ENCODE measurements around the gene ATP8A1. TPM values are rescaled to one million over a fixed set of nuclear protein-coding genes. Genes with fewer than 3 reads are reported as not detected.

Gene ATP8A1
- total RNA-seq, 1 donor from 2014 or later: 13.7 TPM

DNA sequence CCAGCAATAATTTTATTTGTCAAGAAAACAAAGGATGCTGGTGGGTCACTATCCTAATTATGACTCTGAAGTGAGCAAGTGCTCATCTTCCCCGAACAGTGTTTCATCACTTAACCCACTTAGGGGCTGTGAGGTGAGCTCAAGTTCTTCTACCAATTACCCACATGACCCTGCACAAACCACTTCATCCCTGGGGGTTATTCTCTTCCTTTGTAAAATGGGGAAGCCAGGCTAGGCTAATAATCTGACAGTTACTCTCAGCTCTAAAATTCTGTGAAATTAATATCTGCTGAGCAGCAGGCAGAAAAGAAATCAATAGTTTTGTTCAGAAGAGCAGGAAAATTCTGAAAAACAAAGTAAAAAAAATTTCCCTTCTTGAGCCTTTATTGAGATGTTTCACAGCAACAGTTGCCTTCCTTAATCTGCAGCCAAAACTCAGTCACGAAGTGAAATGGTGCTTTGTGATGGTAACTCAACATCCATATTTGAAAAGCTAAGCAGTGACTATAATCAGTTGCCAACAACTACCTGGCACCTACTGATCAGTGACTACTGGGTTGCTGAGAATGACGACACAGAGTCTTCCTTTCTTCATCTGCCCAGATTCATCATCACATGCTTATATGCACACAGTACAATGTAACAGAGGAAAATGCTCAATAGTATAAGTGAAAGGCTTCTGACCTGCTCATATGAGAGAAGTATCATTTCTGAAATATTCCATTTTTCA lies 24.1 kb downstream of the ATP8A1 start:
- no peak for DNase-seq (ENCODE audit: low spot score, unreplicated experiment)
- Mint-ChIP-seq H3K4me1 (ENCODE audit: low read depth) (no peaks in the 10 kb centered on the region), H3K9me3 (ENCODE audit: low read depth) (no peaks in the 10 kb centered on the region), H3K4me3 (ENCODE audit: low read depth) (no peak overlapping the region), H3K27me3 (peaks cover 3% of the 10 kb centered on the region), H3K36me3 (ENCODE audit: insufficient read depth) (no peaks in the 10 kb centered on the region), H3K27ac (no peak overlapping the region)
- no peak for TF ChIP-seq CTCF (IDR thresholded peaks at IDR 0.05; ENCODE audit: unreplicated experiment)

DNA sequence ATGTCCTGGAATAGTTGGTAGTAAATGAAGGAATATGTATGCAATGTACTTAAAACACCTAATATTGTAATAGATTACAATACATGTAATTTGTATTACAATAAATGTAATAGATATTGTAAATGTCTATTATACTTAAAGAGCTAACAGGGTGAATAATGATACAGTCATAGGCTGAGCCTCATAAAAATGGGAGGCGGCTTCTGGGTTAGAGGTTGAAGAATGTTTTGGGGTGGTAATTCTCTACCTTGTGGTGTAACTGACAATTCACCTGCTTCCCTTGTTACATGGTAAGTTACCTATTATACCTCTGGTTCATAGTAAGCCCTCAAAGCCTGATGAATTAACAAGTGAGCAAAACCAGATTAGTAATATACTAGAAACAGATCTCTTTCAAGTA lies 26.0 kb downstream of the ATP8A1 start:
- no peak overlapping the region for H3K27ac Mint-ChIP-seq
- no peak for DNase-seq (ENCODE audit: low spot score, unreplicated experiment)
- no peaks in the 10 kb centered on the region for H3K27me3 Mint-ChIP-seq
- no peaks in the 10 kb centered on the region for H3K4me1 Mint-ChIP-seq (ENCODE audit: low read depth)
- no peaks in the 10 kb centered on the region for H3K36me3 Mint-ChIP-seq (ENCODE audit: insufficient read depth)
- TF ChIP-seq CTCF (IDR thresholded peaks at IDR 0.05; ENCODE audit: unreplicated experiment): no peak
- H3K9me3 Mint-ChIP-seq (ENCODE audit: low read depth): no peaks in the 10 kb centered on the region
- H3K4me3 Mint-ChIP-seq (ENCODE audit: low read depth): no peak overlapping the region

DNA sequence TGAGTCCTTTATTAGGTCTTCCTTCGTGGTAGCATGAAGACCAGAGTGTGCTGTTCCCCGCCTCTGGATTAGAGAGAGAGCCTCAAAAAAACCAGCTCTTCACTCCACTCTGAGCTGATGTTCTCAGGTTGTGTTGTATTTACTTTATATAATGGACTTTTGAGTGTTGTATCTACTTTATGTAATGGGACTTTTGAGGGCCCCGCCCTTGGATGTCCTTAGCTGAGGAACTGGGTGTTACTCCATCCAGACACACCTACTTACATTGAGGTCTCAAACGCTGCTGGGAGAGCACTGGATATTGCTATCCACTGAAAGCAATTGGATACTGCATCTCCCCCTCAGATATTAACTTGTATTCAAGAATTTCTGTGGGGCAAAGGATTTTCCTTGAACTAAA lies 28.2 kb downstream of the ATP8A1 start:
- no peak overlapping the region for H3K27ac Mint-ChIP-seq
- no peaks in the 10 kb centered on the region for H3K36me3 Mint-ChIP-seq (ENCODE audit: insufficient read depth)
- H3K9me3 Mint-ChIP-seq (ENCODE audit: low read depth): no peaks in the 10 kb centered on the region
- no peak overlapping the region for H3K4me3 Mint-ChIP-seq (ENCODE audit: low read depth)
- no peaks in the 10 kb centered on the region for H3K27me3 Mint-ChIP-seq
- no peaks in the 10 kb centered on the region for H3K4me1 Mint-ChIP-seq (ENCODE audit: low read depth)
- DNase-seq (ENCODE audit: low spot score, unreplicated experiment): no peak
- no peak for TF ChIP-seq CTCF (IDR thresholded peaks at IDR 0.05; ENCODE audit: unreplicated experiment)

DNA sequence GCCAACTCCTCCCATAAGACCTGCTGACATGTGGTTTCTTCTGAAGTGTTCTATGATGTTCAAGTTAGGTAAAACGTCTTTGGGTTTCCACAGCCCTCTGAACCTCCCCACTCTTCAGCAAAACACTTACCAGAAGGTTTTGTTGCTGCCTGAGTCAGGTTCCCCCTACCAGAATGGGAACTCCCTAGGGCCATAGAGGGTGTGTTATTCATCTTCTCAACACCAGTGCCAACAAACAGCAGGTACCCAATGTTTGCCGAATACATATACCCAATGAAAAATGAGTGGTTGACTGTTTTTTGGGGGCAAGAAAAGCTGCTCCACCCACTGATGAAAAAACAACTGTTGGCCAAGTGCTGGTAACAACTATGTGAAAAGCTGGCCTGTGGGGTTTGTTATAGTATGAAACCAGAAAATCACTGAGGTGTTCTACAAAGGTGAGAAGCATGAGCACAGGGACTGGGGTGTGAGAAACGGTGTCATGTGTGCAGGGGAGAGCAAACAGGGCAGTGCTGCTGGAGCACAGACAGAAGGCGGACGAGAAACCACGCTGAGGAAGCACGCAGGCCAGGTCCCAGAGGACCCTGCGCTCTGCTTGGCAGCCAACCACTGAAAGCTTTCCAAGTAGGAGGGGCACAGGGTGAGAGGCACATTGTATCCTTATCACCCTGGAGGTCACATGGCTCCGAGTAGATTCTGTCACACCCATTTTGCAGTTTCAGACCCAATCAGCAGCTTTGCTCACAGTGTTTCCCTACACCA lies 28.8 kb downstream of the ATP8A1 start:
- Mint-ChIP-seq H3K4me3 (ENCODE audit: low read depth) (no peak overlapping the region), H3K27me3 (no peaks in the 10 kb centered on the region), H3K36me3 (ENCODE audit: insufficient read depth) (no peaks in the 10 kb centered on the region), H3K27ac (no peak overlapping the region), H3K9me3 (ENCODE audit: low read depth) (no peaks in the 10 kb centered on the region), H3K4me1 (ENCODE audit: low read depth) (no peaks in the 10 kb centered on the region)
- TF ChIP-seq CTCF (IDR thresholded peaks at IDR 0.05; ENCODE audit: unreplicated experiment): no peak
- DNase-seq (ENCODE audit: low spot score, unreplicated experiment): no peak

DNA sequence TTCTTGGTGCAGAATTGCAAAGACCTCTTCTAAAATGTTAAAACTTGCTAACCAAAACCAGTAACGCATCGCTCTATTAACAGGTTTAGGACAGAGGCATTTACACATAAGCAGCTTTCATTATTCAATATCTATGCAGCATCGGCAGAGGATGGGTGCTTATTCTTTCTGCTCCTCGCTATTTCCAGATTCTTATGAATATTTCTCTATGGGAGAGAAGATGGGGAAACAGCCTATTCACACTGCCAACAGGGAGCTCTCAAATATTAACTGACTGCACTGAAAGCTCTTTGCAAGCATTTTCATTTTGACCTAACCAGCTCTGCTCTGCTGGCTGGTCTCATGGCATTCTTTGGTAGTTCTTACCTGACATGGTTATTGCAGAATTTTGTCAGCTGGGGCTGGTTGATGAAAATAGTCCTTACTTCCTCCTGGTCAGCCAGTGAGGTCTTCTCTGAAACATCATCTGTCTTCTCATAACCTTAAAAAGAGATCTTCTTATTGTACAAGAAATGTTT lies 30.2 kb downstream of the ATP8A1 start:
- H3K27me3 Mint-ChIP-seq: no peaks in the 10 kb centered on the region
- DNase-seq (ENCODE audit: low spot score, unreplicated experiment): no peak
- no peaks in the 10 kb centered on the region for H3K9me3 Mint-ChIP-seq (ENCODE audit: low read depth)
- H3K4me1 Mint-ChIP-seq (ENCODE audit: low read depth): no peaks in the 10 kb centered on the region
- TF ChIP-seq CTCF (IDR thresholded peaks at IDR 0.05; ENCODE audit: unreplicated experiment): no peak
- no peak overlapping the region for H3K4me3 Mint-ChIP-seq (ENCODE audit: low read depth)
- H3K36me3 Mint-ChIP-seq (ENCODE audit: insufficient read depth): no peaks in the 10 kb centered on the region
- H3K27ac Mint-ChIP-seq: no peak overlapping the region
